DOHH2 (cell line): ENCODE data around the gene HNRNPC.

Experiments
- H3F3A ChIP-seq: fragments of 200-600 bp; sonication (generic), shearing (Covaris generic); 2 replicates; pipeline ENCODE4 v1.6.0; 2016; ENCODE audit warnings: antibody characterized with exemption, mild to moderate bottlenecking; ENCODE audit not compliant: control insufficient read depth, insufficient read depth
- H3K27ac ChIP-seq: fragments of 200-600 bp; sonication (generic); 2 replicates; pipeline ENCODE4 v1.5.1; 2014; ENCODE audit warnings: low read depth, mild to moderate bottlenecking, low read length, moderate library complexity
- H3K27me3 ChIP-seq: fragments of 200-600 bp; sonication (generic); 2 replicates; pipeline ENCODE4 v1.6.1; 2014; ENCODE audit warnings: mild to moderate bottlenecking, low read length, mixed read lengths; ENCODE audit not compliant: control insufficient read depth
- H3K36me3 ChIP-seq: fragments of 200-600 bp; sonication (generic); 2 replicates; pipeline ENCODE4 v1.6.1; 2014; ENCODE audit warnings: mild to moderate bottlenecking, low read length, moderate library complexity, mixed read lengths; ENCODE audit not compliant: control insufficient read depth
- H3K4me1 ChIP-seq: fragments of 200-600 bp; sonication (generic); 2 replicates; pipeline ENCODE4 v1.6.1; 2014; ENCODE audit warnings: mild to moderate bottlenecking, low read length, mixed read lengths; ENCODE audit not compliant: control insufficient read depth
- H3K4me2 ChIP-seq: fragments of 200-600 bp; sonication (generic); 2 replicates; pipeline ENCODE4 v1.6.0; 2014; ENCODE audit warnings: mild to moderate bottlenecking, low read length, moderate library complexity
- H3K4me3 ChIP-seq: fragments of 200-600 bp; sonication (generic); 2 replicates; pipeline ENCODE4 v1.5.1; 2014; ENCODE audit warnings: mild to moderate bottlenecking, low read length, mixed read lengths
- H3K79me2 ChIP-seq: fragments of 200-600 bp; sonication (generic); 2 replicates; pipeline ENCODE4 v1.6.1; 2014; ENCODE audit warnings: mild to moderate bottlenecking, low read length, mixed read lengths; ENCODE audit not compliant: control insufficient read depth
- H3K9me2 ChIP-seq: fragments of 200-600 bp; sonication (generic); replicated peaks from 2 replicates; pipeline ENCODE4 v1.6.1; 2014; ENCODE audit warnings: mild to moderate bottlenecking, low read length, mixed read lengths; ENCODE audit not compliant: control insufficient read depth
- H3K9me3 ChIP-seq: fragments of 200-600 bp; sonication (generic); 2 replicates; pipeline ENCODE4 v1.6.1; 2014; ENCODE audit warnings: antibody characterized with exemption, low read length, mixed read lengths; ENCODE audit not compliant: control insufficient read depth, insufficient read depth
- H4K20me1 ChIP-seq: fragments of 200-600 bp; sonication (generic); 2 replicates; pipeline ENCODE4 v1.6.0; 2014; ENCODE audit warnings: low read depth, mild to moderate bottlenecking, antibody characterized with exemption, low read length, moderate library complexity; ENCODE audit not compliant: control insufficient read depth, insufficient read depth
- EZH2phosphoT487 ChIP-seq: fragments of 200-600 bp; sonication (generic); IDR thresholded peaks from 2 replicates; pipeline ENCODE4 v1.6.1; 2017; ENCODE audit warnings: borderline replicate concordance, mild to moderate bottlenecking, antibody characterized with exemption, low read length, moderate library complexity, mixed read lengths
- TF ChIP-seq, protein P1 (sequence below): fragments of 200-600 bp; sonication (generic); IDR thresholded peaks from one replicate; pipeline ENCODE4 v1.5.1; 2014; ENCODE audit warnings: antibody characterized with exemption, mild to moderate bottlenecking, low read depth, low read length; ENCODE audit not compliant: poor library complexity, severe bottlenecking

The HNRNPC gene

GRCh38 chr14:21191261-21191808 lies 77.9 kb downstream of the HNRNPC start:
- no peak for TF ChIP-seq EZH2phosphoT487
- TF ChIP-seq, protein P1, sequence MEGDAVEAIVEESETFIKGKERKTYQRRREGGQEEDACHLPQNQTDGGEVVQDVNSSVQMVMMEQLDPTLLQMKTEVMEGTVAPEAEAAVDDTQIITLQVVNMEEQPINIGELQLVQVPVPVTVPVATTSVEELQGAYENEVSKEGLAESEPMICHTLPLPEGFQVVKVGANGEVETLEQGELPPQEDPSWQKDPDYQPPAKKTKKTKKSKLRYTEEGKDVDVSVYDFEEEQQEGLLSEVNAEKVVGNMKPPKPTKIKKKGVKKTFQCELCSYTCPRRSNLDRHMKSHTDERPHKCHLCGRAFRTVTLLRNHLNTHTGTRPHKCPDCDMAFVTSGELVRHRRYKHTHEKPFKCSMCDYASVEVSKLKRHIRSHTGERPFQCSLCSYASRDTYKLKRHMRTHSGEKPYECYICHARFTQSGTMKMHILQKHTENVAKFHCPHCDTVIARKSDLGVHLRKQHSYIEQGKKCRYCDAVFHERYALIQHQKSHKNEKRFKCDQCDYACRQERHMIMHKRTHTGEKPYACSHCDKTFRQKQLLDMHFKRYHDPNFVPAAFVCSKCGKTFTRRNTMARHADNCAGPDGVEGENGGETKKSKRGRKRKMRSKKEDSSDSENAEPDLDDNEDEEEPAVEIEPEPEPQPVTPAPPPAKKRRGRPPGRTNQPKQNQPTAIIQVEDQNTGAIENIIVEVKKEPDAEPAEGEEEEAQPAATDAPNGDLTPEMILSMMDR, result no peak
- Histone ChIP-seq H3K79me2 (no peaks in the 10 kb centered on the region), H3K4me1 (peaks cover 18% of the 10 kb centered on the region), H3K4me2 (peak overlapping the region; percentile 74), H3K27ac (no peak overlapping the region), H3F3A (no peaks in the 10 kb centered on the region), H4K20me1 (no peaks in the 10 kb centered on the region), H3K27me3 (peaks cover 13% of the 10 kb centered on the region; the same call in 1 of the 2 replicates), H3K4me3 (peak overlapping the region; percentile 57; the same call in 1 of the 2 replicates), H3K36me3 (no peaks in the 10 kb centered on the region), H3K9me2 (no peaks in the 10 kb centered on the region), H3K9me3 (no peaks in the 10 kb centered on the region)

- no peaks in the 10 kb centered on the region for H3K9me2 ChIP-seq
- H3K27ac ChIP-seq, result no peak overlapping the region
- no peaks in the 10 kb centered on the region for H3K9me3 ChIP-seq
- no peak overlapping the region for H3K4me2 ChIP-seq
- H3K4me1 ChIP-seq, result no peaks in the 10 kb centered on the region
- H3F3A ChIP-seq, result no peaks in the 10 kb centered on the region
- H3K79me2 ChIP-seq, result no peaks in the 10 kb centered on the region
- TF ChIP-seq EZH2phosphoT487, result no peak
- TF ChIP-seq, protein P1, result no peak
- peaks cover 9% of the 10 kb centered on the region for H3K27me3 ChIP-seq
- H3K36me3 ChIP-seq, result no peaks in the 10 kb centered on the region
- no peak overlapping the region for H3K4me3 ChIP-seq
- H4K20me1 ChIP-seq, result no peaks in the 10 kb centered on the region
These were observed 83.8 kb downstream of the HNRNPC start for GRCh38 chr14:21185491-21185890.

DNA sequence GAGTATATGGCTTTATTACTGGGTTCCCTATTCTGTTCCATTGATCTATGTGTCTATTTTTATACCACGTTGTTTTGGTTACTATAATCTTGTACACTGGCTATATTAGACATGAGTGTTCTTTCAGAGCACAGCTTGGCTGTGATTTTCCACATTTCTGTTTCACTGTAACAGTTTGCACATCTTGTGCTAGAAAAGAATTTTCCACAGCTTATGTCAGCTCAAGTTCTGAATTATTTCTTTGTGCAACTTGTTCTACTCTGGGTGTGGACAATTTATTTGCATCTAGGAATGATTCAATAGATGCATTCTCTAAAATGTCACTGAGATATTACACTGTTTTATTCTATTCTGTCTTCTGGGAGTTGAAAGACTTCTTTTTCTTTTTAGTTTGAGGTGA lies 85.0 kb downstream of the HNRNPC start:
- H3K27me3 ChIP-seq, result peaks cover 9% of the 10 kb centered on the region
- no peaks in the 10 kb centered on the region for H3K9me3 ChIP-seq
- H3F3A ChIP-seq, result no peaks in the 10 kb centered on the region
- no peaks in the 10 kb centered on the region for H3K36me3 ChIP-seq
- no peaks in the 10 kb centered on the region for H3K9me2 ChIP-seq
- H3K79me2 ChIP-seq, result no peaks in the 10 kb centered on the region
- no peak overlapping the region for H3K27ac ChIP-seq
- H3K4me2 ChIP-seq, result no peak overlapping the region
- no peak overlapping the region for H3K4me3 ChIP-seq
- H3K4me1 ChIP-seq, result no peaks in the 10 kb centered on the region
- H4K20me1 ChIP-seq, result no peaks in the 10 kb centered on the region
- TF ChIP-seq EZH2phosphoT487, result no peak
- TF ChIP-seq, protein P1, result no peak
